NOMO-1 treated with DMSO at 0.1 percent for 48 hours (cell line): Measurements from ENCODE around the gene ATP2B1.
"Not testable (repeated sequence)": the region's sequence is repeated elsewhere in the genome, so short reads cannot be mapped to it uniquely, and the experiment has no call there.

Experiments used
- DNase-seq: peaks from one replicate; lab custom pipeline; 2025; ENCODE audit not compliant: unreplicated experiment; lab: John Stamatoyannopoulos, UW

ATP2B1 gene

DNA sequence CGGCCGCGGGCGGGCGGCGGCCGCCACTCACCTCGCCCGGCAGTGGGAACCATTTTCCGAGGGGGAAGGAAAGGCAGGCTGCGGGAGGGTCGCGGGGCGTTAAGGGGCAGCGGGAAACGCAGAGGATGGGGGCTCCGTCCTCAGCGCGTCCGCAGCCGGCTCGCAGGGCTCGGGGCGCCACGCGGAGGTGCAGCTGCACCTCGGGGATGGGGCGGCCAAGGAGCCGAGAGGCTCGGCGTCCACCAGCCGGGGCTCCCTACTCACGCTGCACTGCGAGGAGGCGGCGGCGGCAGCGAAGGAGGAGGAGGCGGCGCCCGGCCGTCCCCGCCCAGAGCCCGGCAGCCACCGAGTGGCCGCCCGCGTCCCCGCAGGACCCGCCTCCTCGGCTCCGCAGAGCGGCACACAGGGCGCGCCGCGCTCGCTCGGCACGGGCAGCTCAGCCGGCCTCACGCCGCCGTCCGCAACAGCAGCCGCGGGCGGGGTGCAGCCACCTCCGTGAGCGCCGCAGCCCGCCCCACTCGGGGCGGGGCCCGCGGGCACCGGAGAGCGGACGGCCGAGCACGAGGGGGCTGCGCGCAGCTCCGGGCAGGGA is at the start of gene ATP2B1:
ATP2B1 (minus strand) TSS at position 274 of the 592 bp plus-strand sequence. CDS start 52,952 bp downstream, outside the sequence.
- DNase-seq, result peak; percentile 82

- DNase-seq, result not testable (repeated sequence)
Measured at GRCh38 chr12:89757987-89758386, 49.3 kb upstream of the ATP2B1 start.

DNA sequence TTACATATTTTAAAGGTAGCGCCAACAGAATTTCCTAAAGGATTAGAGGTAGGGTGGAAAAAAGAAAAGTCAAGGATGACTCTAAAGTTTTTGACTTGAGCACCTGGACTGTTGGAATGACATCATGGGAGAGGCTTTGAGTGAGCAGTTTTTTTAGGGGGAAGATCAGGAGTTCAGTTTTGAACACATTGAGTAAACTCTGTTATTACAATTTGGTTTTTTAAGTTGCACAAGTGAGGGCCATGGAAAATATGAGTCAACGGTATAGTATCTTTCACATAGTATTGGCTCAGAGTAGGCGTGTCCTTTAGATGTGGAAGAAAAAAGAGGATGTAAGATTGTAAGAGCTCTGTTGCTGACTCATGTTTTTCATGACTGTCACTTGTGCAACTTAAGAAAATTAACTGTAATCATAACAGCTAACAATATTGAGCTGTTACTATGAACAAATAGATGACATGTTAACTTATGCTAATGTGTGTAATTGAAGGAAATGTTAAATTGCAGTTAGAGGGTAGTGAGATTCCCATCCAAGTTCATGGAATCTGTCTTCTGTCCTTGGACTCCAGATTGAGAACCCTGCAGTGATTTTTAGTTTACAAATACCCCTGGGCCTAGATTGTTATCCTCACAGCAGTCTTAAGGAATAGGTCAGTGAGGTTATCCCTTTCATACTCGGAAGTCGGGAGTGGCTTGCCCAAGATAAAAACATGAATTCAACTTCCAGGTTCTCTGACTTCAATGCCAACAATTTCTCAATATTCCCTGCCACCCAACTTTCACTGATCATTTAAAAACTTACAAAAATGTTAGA is 48.2 kb upstream of the ATP2B1 start:
- DNase-seq, result peak; percentile 100

DNA sequence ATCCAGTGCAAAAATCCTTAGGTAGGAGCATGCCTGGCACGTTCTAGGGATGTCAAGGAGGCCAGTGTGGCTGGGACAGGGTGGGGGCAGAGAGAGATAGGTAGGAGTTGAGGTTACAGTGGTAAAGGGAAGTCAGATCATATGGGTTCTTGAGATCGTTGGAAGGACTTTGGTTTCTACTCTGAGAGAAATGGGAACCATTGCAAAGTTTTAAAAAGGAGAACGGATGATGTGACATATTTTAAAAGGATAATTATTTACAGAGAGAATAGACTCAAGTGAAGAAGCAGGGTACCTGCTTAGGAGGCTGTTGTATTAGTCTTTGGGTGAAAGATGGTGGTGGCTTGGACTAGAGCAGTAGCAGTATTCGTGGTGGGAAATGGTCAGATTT is 47.6 kb upstream of the ATP2B1 start:
- DNase-seq, result peak; percentile 84

DNA sequence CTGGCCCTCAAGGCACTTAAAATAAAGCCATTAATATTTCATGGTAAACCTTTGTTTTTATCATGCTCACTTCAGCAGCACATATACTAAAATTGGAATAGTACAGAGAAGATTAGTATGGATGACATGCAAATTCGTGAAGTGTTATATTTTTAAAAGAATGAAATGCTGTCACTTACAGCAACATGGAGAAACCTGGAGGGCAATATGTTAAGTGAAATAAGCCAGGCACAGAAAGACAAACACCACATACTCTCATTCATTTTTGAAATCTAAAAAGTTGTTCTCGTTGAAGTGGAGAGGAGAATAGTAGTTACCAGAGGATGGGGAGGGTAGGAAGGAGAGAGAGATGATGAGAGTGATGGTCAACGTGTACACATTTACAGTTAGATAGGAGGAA is 45.4 kb upstream of the ATP2B1 start:
- no peak for DNase-seq

- DNase-seq, result no peak
Measured at GRCh38 chr12:89752341-89752740, 43.7 kb upstream of the ATP2B1 start.

DNA sequence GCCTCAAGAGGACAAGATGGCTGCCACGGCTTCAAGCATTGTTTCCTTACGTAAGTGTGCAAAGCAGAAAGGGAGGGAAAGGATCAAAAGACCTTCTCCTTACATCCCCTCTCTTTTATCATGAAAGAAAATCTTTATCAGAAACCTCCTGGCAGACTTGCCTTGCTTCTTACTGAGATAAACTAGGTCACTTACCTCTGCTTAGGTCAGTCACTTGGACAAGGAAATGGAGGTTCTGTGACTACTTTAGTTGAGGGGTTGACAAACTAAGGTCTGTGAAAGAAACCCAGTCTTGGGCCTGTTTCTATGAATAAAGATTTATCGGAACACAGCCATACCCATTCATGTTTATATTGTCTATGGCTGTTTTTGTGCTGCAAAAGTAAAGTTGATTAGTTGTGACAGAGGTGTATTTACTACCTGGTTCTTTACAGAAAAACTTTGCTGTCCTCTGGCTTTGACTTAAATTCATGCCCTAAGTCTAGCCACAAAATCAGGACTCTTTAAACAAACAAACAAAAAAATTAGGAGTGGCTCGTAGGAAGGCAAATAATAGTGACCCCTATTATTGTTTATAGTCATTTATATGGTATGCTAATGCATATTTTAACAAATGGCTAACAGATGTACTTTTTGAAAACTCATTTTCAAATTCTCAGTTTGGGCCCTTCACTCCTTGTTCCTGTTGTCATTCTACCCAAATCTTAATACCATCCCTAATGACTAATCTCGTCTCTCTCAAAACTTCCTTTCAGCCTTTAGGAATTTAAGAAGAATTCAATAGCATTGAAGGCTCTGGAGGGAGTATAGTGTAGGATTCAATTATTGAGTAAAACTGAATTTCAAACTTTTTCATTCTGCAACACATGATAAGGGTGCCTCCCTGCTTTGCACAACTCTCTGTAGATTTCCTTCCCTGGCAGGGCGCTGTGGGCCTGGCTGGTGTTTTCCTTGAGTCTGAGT is 42.0 kb upstream of the ATP2B1 start:
- DNase-seq, result no peak

DNA sequence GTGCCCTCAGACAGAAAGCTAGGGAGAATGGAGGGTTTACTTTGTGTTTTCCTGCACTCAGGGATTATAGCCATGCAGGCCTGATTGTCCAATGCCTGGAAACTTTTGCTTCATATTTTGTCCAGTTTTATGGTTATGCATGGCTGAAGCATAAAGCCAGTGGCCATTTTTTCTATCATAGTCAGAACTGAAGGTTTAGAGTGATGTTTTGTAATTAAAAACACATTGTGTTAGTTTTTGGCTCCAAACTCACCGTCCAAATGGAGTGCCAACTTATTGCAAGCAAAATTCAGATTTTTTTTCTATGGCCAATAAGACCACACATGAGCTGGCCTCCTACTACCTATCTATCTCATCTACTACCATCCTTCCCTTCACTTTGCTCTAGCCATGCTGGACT is 40.2 kb upstream of the ATP2B1 start:
- no peak for DNase-seq

DNA sequence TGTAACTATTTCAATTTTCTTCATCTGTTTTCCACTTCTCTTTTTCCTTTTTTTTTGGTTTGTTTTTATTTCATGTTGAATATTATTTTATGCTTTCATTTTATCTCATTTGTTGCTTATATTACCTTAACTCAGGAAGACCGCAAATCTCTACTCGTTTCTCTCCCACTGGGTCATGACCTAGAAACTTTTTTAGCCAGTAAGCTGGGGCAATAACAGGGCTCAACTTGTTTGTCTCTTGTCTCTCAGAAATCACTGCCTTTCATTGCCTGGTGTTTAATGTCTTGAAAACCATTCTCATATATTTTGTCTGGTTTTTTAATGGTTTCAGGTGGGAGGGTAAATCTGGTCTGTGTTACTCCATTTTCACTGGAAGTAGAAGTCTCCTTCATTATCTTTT is 36.6 kb upstream of the ATP2B1 start:
- no peak for DNase-seq

DNA sequence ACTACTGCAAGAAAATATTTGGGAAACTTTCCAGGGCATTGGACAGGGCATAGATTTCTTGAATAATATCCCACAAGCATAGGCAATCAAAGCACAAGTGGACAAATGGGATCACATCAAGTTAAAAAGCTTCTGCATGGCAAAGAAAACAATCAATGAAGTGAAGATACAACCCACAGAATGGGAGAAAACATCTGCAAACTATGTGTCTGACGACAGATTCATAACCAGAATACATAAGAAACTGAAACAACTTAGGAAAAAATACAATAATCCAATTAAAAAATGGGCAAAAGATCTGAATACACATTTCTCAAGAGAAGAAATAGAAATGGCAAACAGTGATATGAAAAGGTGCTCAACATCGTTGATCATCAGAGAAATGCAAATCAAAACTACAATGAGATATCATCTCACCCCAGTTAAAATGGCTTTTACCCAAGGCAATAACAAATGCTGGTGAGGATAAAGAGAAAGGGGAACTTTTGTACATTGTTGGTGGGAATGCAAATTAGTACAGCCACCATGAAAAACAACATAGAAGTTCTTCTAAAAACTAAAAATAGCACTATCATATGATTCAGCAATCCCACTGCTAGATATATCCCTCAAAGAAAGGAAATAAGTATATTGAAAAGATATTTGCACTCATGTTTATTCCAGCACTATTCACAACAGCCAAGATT is 33.8 kb upstream of the ATP2B1 start:
- peak; percentile 13 for DNase-seq

- DNase-seq, result no peak
Measured at GRCh38 chr12:89740943-89741342, 32.3 kb upstream of the ATP2B1 start.

DNA sequence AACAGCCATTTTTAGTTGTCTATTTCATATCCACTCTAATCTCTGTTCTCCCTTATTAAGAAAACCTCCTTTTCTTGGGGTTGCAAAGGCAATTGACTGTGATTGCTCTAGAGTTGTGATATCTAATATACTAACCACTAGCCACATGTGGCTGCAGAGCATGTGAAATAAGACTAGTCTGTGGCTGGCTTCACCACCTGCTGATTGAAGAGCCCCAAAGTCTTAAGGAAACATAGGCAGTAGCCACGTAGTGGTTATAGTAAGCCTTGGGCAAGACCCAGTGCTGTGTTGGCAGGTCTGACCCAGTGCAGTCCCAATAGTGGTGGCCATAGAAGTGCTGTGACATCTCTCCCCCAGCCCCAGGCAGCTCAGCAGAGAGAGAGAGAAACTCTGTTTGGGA is 28.4 kb upstream of the ATP2B1 start:
- DNase-seq, result no peak

DNA sequence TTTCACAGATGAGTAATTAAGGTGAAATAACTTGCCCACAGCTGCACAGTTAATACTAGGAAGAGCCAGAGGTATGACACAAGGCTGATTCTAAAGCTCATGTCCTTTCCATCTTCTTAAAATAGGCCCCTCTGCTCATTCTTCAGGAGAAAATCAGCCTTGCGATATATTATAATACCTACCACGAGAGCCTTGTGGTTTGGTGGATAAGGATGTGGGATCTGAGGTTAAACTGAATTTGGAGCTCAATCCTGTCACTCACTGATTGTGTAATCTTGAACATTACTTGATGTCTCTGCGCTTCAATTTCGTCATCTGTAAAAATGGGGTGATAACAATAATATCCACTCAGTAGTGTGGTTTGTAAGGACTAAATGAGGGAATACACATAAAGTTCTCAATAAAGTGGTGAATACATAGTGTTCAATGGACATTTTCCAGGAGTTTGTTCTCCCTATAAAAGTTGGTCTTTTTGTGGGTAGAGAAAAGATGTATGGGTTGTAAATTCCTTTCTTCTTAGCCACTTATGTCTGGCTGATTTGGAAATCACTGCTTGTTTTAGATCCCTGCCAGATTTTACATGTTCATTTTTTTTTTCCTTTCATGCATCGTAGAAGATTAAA is 25.1 kb upstream of the ATP2B1 start:
- peak; percentile 99 for DNase-seq

DNA sequence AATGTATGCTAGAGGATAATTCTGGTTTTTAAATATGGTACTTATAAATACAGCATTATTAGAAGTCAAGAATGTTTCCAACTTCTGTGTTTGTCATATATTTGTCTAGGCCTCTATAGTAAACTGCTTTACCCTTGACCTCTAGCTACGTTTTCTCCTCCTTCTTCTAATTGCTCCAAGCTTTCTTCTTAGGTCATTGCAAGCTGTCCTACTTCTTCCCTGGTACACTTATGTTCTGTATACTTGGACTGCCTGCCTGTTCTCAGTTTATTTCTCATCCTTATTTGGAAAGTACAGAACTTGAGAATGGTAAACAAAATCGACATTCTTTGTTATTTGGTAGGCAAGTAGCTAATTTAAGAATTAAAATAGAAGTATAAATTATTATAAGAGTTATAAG is 23.9 kb upstream of the ATP2B1 start:
- DNase-seq, result no peak

DNA sequence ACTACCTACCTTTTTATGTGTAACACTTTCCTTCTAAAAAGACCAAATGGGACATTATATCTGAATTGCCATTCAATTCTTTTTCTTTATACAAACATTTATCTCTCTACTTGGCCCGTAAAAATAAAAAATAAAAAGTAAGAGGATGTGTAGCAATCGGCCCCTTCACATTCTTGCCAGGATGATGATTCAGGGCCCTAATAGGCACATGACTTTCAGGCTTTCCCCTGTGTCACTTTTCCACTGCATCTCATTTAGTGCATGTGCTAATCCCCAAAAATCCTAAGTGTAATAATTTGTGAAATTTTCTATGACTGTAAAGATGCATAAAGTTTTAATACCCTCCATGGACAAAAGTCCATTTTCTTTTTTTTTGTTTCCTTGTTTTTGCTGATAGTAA is 23.0 kb upstream of the ATP2B1 start:
- DNase-seq, result peak; percentile 37

- DNase-seq, result no peak
Measured at GRCh38 chr12:89731089-89731488, 22.5 kb upstream of the ATP2B1 start.

- DNase-seq, result no peak
Measured at GRCh38 chr12:89729946-89730459, 21.4 kb upstream of the ATP2B1 start.

DNA sequence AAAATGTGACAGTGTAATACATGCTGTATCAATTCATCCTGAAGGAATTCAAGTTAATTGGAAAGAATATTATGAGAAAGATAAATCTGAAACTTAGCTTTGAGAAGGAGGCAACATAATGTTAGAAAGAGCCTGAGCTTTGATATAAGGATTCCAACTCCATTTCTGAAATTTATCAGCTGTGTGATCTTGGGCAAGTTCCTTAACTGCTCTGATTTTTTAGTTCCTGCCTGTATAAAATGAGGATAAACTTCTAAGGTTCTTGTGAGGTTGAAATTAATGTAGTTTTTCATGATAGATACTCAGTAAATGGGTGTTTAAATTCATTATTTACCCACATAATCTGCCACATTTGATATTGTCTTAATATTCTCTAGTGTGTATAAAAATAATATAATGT is 14.6 kb upstream of the ATP2B1 start:
- DNase-seq, result no peak

- DNase-seq, result peak; percentile 93
Measured at GRCh38 chr12:89721291-89721987, 12.8 kb upstream of the ATP2B1 start.
